SK-N-SH (cell line): Measurements from ENCODE around the gene MBD4.

ENCODE experiments used
- ELF1 ChIP-seq: IDR thresholded peaks from 2 replicates; pipeline ENCODE4 v1.4.0; 2012
- EP300 ChIP-seq, 2 experiments: IDR thresholded peaks; 2 replicates each; pipeline versions ENCODE4 v1.4.0 to v1.6.1; 2012; ENCODE audit warnings: borderline replicate concordance in 1 of 2, low read depth in 1 of 2, low read length in 1 of 2
- FOXJ3 ChIP-seq: sonication (generic); formaldehyde crosslinking; IDR thresholded peaks from 2 replicates; pipeline ENCODE4 v1.5.1; 2020; ENCODE audit warnings: mild to moderate bottlenecking, missing genetic modification reagents
- NFIC ChIP-seq: IDR thresholded peaks from 2 replicates; pipeline ENCODE4 v1.4.0; 2012; ENCODE audit warnings: borderline replicate concordance
- NRF1 ChIP-seq: IDR thresholded peaks from 2 replicates; pipeline ENCODE4 v1.6.1; 2012; ENCODE audit warnings: low read depth, mild to moderate bottlenecking, low read length
- POLR2AphosphoS5 ChIP-seq: IDR thresholded peaks from 2 replicates; pipeline ENCODE4 v1.6.1; 2012; ENCODE audit warnings: low read depth, low read length
- SMC3 ChIP-seq: IDR thresholded peaks from 2 replicates; pipeline ENCODE4 v1.6.1; 2012; ENCODE audit warnings: low read depth, low read length, improper control_type of control experiment
- TF ChIP-seq, protein P1 (sequence below): fragments of 200-600 bp; sonication (generic); IDR thresholded peaks from 2 replicates; pipeline ENCODE4 v1.6.1; 2017; ENCODE audit warnings: antibody characterized with exemption, mild to moderate bottlenecking, moderate library complexity
- TF ChIP-seq, protein P2 (sequence below): IDR thresholded peaks from 2 replicates; pipeline ENCODE4 v1.4.0; 2012; ENCODE audit warnings: low read depth, borderline replicate concordance
- TF ChIP-seq, protein P3 (sequence below): IDR thresholded peaks from 2 replicates; pipeline ENCODE4 v1.4.0; 2012; ENCODE audit warnings: low read depth

DNA sequence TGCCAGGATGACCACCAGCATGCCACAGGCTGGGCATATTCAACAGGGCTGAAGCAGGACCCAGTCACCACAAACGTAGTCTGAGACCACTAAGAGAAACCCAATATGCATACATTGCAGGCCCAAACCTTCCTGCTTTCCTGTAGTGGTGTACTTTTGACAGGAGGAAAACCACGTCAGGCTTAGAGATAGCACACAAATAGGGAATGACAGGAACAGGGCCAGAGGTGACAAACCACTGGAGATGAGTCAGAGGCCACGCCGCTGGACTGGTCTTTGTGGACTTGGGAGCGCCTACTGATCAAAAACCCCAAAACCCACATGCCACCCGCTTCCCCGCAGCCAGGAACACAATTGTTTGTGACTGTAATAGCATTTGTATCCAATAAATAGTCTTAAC lies 7.7 kb downstream of the MBD4 start:
- no peak for TF ChIP-seq SMC3
- TF ChIP-seq, protein P1, sequence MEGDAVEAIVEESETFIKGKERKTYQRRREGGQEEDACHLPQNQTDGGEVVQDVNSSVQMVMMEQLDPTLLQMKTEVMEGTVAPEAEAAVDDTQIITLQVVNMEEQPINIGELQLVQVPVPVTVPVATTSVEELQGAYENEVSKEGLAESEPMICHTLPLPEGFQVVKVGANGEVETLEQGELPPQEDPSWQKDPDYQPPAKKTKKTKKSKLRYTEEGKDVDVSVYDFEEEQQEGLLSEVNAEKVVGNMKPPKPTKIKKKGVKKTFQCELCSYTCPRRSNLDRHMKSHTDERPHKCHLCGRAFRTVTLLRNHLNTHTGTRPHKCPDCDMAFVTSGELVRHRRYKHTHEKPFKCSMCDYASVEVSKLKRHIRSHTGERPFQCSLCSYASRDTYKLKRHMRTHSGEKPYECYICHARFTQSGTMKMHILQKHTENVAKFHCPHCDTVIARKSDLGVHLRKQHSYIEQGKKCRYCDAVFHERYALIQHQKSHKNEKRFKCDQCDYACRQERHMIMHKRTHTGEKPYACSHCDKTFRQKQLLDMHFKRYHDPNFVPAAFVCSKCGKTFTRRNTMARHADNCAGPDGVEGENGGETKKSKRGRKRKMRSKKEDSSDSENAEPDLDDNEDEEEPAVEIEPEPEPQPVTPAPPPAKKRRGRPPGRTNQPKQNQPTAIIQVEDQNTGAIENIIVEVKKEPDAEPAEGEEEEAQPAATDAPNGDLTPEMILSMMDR = no peak
- no peak for TF ChIP-seq POLR2AphosphoS5
- TF ChIP-seq, protein P2, sequence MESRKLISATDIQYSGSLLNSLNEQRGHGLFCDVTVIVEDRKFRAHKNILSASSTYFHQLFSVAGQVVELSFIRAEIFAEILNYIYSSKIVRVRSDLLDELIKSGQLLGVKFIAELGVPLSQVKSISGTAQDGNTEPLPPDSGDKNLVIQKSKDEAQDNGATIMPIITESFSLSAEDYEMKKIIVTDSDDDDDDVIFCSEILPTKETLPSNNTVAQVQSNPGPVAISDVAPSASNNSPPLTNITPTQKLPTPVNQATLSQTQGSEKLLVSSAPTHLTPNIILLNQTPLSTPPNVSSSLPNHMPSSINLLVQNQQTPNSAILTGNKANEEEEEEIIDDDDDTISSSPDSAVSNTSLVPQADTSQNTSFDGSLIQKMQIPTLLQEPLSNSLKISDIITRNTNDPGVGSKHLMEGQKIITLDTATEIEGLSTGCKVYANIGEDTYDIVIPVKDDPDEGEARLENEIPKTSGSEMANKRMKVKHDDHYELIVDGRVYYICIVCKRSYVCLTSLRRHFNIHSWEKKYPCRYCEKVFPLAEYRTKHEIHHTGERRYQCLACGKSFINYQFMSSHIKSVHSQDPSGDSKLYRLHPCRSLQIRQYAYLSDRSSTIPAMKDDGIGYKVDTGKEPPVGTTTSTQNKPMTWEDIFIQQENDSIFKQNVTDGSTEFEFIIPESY = no peak
- TF ChIP-seq, protein P3, sequence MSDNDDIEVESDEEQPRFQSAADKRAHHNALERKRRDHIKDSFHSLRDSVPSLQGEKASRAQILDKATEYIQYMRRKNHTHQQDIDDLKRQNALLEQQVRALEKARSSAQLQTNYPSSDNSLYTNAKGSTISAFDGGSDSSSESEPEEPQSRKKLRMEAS = no peak
- TF ChIP-seq EP300 (IDR thresholded peaks at IDR 0.05; ENCODE audit: borderline replicate concordance in 1 of 2, low read depth in 1 of 2, low read length in 1 of 2) = no peak
- TF ChIP-seq NRF1 = no peak
- no peak for TF ChIP-seq FOXJ3 (CRISPR knock-in tag)
- no peak for TF ChIP-seq ELF1
- no peak for TF ChIP-seq NFIC
